PFSK-1 (cell line): ENCODE results near the gene SETBP1.

Experiments used
- FOXP2 ChIP-seq: optimal IDR thresholded peaks from 2 replicates; pipeline ENCODE3; 2011; ENCODE audit warnings: borderline replicate concordance, control low read depth, inconsistent platforms; ENCODE audit not compliant: insufficient read depth; ENCODE audit errors: extremely low read length, extremely low read depth
- POLR2AphosphoS5 ChIP-seq: IDR thresholded peaks from 2 replicates; pipeline ENCODE4 v1.6.1; 2012; ENCODE audit warnings: low read depth, mild to moderate bottlenecking, control low read depth, low read length, moderate library complexity
- SIN3A ChIP-seq: IDR thresholded peaks from 2 replicates; pipeline ENCODE4 v1.6.1; 2012; ENCODE audit warnings: mild to moderate bottlenecking, low read length, moderate library complexity, borderline replicate concordance; ENCODE audit not compliant: insufficient read depth
- TAF1 ChIP-seq: IDR thresholded peaks from 2 replicates; pipeline ENCODE4 v1.6.1; 2012; ENCODE audit warnings: low read length, control low read depth, borderline replicate concordance; ENCODE audit not compliant: insufficient read depth
- TF ChIP-seq, protein P1 (sequence below), 2 experiments: IDR thresholded peaks; 2 replicates each; pipeline versions ENCODE4 v1.6.1 to v1.8.0; 2011 to 2012; ENCODE audit warnings: low read depth in 2 of 2, low read length in 2 of 2, control low read depth in 1 of 2, inconsistent platforms in 1 of 2, mild to moderate bottlenecking in 1 of 2, moderate library complexity in 1 of 2; ENCODE audit not compliant: insufficient read depth in 1 of 2

DNA sequence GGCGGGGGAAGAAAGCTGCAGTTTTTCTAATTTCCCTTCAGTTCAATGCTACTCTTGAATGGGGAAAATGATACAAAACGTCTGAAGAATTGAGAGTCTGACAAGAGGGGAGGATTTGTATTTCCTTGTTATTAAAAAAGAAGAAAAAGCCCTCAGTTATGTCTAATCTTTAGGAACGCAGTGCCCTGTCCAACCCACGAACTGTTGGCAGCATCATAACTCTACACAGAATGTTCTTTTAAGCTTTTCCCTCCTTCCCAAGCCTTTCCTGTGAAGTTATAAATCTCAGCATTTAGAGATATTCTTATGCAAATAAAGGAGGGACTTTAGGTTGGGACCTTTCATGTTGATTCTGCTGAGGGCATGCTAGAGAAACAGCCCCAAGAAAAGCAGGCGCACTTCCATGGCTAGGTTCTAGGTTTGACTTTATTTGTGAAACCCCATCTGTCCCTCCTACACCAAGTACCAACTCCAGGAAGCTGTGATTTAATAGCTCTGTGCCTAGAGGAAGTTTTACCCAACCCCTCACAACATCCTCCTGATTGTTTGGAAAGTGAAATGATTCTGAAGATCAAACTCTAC lies 288.6 kb downstream of the SETBP1 start:
- TF ChIP-seq POLR2AphosphoS5 = no peak
- TF ChIP-seq TAF1 = no peak
- TF ChIP-seq, protein P1, sequence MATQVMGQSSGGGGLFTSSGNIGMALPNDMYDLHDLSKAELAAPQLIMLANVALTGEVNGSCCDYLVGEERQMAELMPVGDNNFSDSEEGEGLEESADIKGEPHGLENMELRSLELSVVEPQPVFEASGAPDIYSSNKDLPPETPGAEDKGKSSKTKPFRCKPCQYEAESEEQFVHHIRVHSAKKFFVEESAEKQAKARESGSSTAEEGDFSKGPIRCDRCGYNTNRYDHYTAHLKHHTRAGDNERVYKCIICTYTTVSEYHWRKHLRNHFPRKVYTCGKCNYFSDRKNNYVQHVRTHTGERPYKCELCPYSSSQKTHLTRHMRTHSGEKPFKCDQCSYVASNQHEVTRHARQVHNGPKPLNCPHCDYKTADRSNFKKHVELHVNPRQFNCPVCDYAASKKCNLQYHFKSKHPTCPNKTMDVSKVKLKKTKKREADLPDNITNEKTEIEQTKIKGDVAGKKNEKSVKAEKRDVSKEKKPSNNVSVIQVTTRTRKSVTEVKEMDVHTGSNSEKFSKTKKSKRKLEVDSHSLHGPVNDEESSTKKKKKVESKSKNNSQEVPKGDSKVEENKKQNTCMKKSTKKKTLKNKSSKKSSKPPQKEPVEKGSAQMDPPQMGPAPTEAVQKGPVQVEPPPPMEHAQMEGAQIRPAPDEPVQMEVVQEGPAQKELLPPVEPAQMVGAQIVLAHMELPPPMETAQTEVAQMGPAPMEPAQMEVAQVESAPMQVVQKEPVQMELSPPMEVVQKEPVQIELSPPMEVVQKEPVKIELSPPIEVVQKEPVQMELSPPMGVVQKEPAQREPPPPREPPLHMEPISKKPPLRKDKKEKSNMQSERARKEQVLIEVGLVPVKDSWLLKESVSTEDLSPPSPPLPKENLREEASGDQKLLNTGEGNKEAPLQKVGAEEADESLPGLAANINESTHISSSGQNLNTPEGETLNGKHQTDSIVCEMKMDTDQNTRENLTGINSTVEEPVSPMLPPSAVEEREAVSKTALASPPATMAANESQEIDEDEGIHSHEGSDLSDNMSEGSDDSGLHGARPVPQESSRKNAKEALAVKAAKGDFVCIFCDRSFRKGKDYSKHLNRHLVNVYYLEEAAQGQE (IDR thresholded peaks at IDR 0.05; ENCODE audit: insufficient read depth in 1 of 2, low read depth in 2 of 2, low read length in 2 of 2) = no peak
- TF ChIP-seq SIN3A = no peak
- no peak for TF ChIP-seq FOXP2
